Activated CD8-positive, alpha-beta T cell treated with anti-CD3 and anti-CD28 coated beads for 36 hours (primary cell): Measurements from ENCODE around the gene FCHSD1. TPM values are rescaled to one million over a fixed set of nuclear protein-coding genes. Genes with fewer than 3 reads are reported as not detected.

ENCODE experiments used
- ATAC-seq: fragments of 200-7000 bp; cut with Tn5 transposase; one replicate; pipeline ENCODE4 v1.10.0; 2021; ENCODE audit warnings: mild to moderate bottlenecking, moderate library complexity
- CTCF ChIA-PET: fragments of 350-600 bp; sonication (Branson Sonifier 250); formaldehyde crosslinking; loops from one replicate; lab custom pipeline; 2021; ENCODE audit warnings: antibody characterized with exemption; lab: Charles Lee
- POLR2A ChIA-PET: fragments of 350-600 bp; sonication (Branson Sonifier 250); formaldehyde crosslinking; loops from one replicate; lab custom pipeline; 2021; ENCODE audit warnings: antibody characterized with exemption; lab: Charles Lee
- DNase-seq: peaks from one replicate; pipeline ENCODE4 v3.0.0-alpha.2; 2020
- H3K27ac Mint-ChIP-seq: one replicate; pipeline ENCODE4 v1.8.0; 2021; ENCODE audit warnings: mild to moderate bottlenecking, mixed read lengths
- H3K27me3 Mint-ChIP-seq: one replicate; pipeline ENCODE4 v1.8.0; 2021; ENCODE audit warnings: mixed read lengths
- H3K36me3 Mint-ChIP-seq: one replicate; pipeline ENCODE4 v1.8.0; 2021; ENCODE audit warnings: low read depth, mixed read lengths
- H3K4me1 Mint-ChIP-seq: one replicate; pipeline ENCODE4 v1.8.0; 2021; ENCODE audit warnings: low read depth, mixed read lengths
- H3K4me3 Mint-ChIP-seq: one replicate; pipeline ENCODE4 v1.8.0; 2021; ENCODE audit warnings: mild to moderate bottlenecking, moderate library complexity, mixed read lengths
- H3K9me3 Mint-ChIP-seq: one replicate; pipeline ENCODE4 v1.8.0; 2021; ENCODE audit warnings: mixed read lengths
- intact Hi-C: fragments of 100-400 bp; cut with micrococcal nuclease; formaldehyde crosslinking; loops from one replicate; pipeline ENCODE4 v1.10.0; 2022
- total RNA-seq, 2 experiments: library from RNA; stranded (reverse); gene quantifications; one replicate each; pipeline ENCODE4 v1.2.3, GENCODE V29; 2021
- TF ChIP-seq, protein P1 (sequence below): fragments of 200-600 bp; IDR thresholded peaks from one replicate; pipeline ENCODE4 v1.8.0; 2022; ENCODE audit warnings: antibody characterized with exemption, mild to moderate bottlenecking

Gene FCHSD1
- total RNA-seq, 2 experiments from 2014 or later, result 30.1 to 31.8 TPM

DNA sequence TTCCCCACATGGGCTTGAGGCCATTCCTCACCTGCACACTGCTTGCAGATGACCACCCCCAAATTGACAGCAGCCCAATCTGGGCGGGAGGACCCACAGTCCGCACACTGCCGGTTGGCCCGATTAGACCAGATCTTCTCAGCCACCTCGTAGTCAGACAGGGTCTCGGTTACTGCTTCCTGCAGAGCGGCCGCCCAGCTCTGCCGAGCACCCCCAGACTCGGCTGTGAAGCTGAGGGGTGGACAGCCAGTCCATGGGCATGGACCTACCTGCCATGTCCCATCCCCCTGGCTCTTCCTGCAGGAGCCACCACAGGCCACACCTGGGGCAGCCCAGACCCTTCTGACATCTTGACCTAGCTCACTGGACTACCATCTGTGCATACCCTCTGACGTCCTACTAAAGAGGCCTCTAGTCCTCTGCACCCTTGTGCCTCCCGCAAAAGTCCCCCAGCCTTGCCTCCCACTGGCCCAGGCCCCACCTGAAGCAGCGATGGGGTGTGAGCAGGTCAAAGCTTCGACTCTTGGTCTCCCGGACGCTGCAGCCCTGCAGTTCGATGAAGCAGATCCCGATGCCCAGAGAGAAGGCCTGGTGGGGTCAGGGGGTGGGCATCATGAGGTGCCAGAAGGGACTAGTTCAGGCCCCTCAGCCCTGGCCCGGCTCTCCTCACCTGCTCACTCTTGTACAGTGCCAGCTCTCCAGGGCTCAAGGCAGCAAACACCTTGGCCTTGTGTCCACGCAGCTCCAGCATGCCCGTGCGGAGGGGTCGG is 21.0 kb upstream of the FCHSD1 start:
- Mint-ChIP-seq H3K36me3 (no peaks in the 10 kb centered on the region), H3K4me3 (no peak overlapping the region), H3K27ac (no peak overlapping the region), H3K4me1 (peaks cover 2% of the 10 kb centered on the region), H3K9me3 (no peaks in the 10 kb centered on the region), H3K27me3 (no peaks in the 10 kb centered on the region)
- ATAC-seq (no peak), DNase-seq (no peak)
- POLR2A ChIA-PET, result interaction anchor here (0.6 kb wide), 1 partner anchor 78 kb away, joined by 3 read pairs; no protein-coding TSS in a partner anchor
- intact Hi-C loops, result no loop called here
- CTCF ChIA-PET, result interaction anchor here (1.4 to 1.9 kb wide), 2 partner anchors 20 to 289 kb away, joined by 3 to 9 read pairs; no protein-coding TSS in a partner anchor
- TF ChIP-seq, protein P1, sequence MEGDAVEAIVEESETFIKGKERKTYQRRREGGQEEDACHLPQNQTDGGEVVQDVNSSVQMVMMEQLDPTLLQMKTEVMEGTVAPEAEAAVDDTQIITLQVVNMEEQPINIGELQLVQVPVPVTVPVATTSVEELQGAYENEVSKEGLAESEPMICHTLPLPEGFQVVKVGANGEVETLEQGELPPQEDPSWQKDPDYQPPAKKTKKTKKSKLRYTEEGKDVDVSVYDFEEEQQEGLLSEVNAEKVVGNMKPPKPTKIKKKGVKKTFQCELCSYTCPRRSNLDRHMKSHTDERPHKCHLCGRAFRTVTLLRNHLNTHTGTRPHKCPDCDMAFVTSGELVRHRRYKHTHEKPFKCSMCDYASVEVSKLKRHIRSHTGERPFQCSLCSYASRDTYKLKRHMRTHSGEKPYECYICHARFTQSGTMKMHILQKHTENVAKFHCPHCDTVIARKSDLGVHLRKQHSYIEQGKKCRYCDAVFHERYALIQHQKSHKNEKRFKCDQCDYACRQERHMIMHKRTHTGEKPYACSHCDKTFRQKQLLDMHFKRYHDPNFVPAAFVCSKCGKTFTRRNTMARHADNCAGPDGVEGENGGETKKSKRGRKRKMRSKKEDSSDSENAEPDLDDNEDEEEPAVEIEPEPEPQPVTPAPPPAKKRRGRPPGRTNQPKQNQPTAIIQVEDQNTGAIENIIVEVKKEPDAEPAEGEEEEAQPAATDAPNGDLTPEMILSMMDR, result no peak

DNA sequence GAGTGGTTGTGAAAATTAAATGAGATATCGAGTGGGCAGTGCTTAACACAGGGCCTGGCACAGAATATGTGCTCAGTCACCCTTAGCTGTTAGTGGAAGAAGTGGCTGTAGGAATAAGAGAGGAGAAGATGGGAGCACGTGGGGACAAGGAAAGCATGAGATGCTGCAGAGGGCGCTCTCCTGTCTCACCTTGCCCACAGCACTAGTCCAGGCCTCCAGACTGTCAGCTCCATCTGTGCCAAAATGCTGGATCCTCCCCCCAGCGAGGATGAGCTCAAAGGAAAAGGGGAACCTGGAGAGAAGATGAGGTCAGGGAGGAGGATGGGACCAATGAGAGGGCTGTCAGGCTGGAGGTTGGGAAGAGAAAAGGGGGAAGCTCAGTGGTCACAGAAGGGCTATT is 18.3 kb upstream of the FCHSD1 start:
- no peak overlapping the region for H3K4me3 Mint-ChIP-seq
- no peaks in the 10 kb centered on the region for H3K9me3 Mint-ChIP-seq
- no peaks in the 10 kb centered on the region for H3K36me3 Mint-ChIP-seq
- ChIA-PET POLR2A (interaction anchor here (0.6 to 0.7 kb wide), 2 partner anchors 14 to 64 kb away, joined by 3 read pairs; no protein-coding TSS in a partner anchor), CTCF (interaction anchor here (0.8 to 9.5 kb wide), 14 partner anchors 10 to 291 kb away, joined by 3 to 93 read pairs (median 4); partner anchors contain the start of genes ARAP3, FCHSD1 and PCDH1)
- intact Hi-C loops, result no loop called here
- TF ChIP-seq, protein P1, result no peak
- peaks cover 5% of the 10 kb centered on the region for H3K4me1 Mint-ChIP-seq
- H3K27ac Mint-ChIP-seq, result no peak overlapping the region
- no peaks in the 10 kb centered on the region for H3K27me3 Mint-ChIP-seq
- ATAC-seq (no peak), DNase-seq (no peak)

GRCh38 chr5:141668601-141669265 is 17.5 kb upstream of the FCHSD1 start:
- no peak for DNase-seq
- ChIA-PET POLR2A (interaction anchor here (0.6 kb wide), 1 partner anchor 64 kb away, joined by 3 read pairs; no protein-coding TSS in a partner anchor), CTCF (interaction anchor here (1.0 to 9.5 kb wide), 13 partner anchors 9 to 291 kb away, joined by 3 to 93 read pairs (median 5); partner anchors contain the start of genes ARAP3, FCHSD1 and PCDH1)
- Mint-ChIP-seq H3K4me3 (no peak overlapping the region), H3K4me1 (peaks cover 5% of the 10 kb centered on the region), H3K27me3 (no peaks in the 10 kb centered on the region), H3K27ac (peak overlapping the region; percentile 2), H3K9me3 (no peaks in the 10 kb centered on the region), H3K36me3 (no peaks in the 10 kb centered on the region)
- ATAC-seq, result no peak
- intact Hi-C loops, result no loop called here
- TF ChIP-seq, protein P1, result no peak

- ChIA-PET POLR2A (no interaction called here), CTCF (interaction anchor here (0.6 to 9.5 kb wide), 8 partner anchors 10 to 294 kb away, joined by 3 to 93 read pairs (median 14); partner anchors contain the start of genes ARAP3, PCDH1 and PCDH12)
- intact Hi-C loops, result no loop called here
- TF ChIP-seq, protein P1, result no peak
- ATAC-seq, result no peak
- Mint-ChIP-seq H3K27me3 (no peaks in the 10 kb centered on the region), H3K4me3 (no peak overlapping the region), H3K36me3 (no peaks in the 10 kb centered on the region), H3K27ac (no peak overlapping the region), H3K9me3 (no peaks in the 10 kb centered on the region), H3K4me1 (peaks cover 3% of the 10 kb centered on the region)
- DNase-seq, result no peak
Measured at GRCh38 chr5:141665995-141666940, 15.1 kb upstream of the FCHSD1 start.
